K562 (cell line): ENCODE data around the gene ANKH. TPM values are rescaled to one million over a fixed set of nuclear protein-coding genes. Genes with fewer than 3 reads are reported as not detected.
A peak's percentile ranks its signal among the peaks of the same experiment; 100 is the strongest.

ENCODE experiments used
- BRF1 ChIP-seq: IDR thresholded peaks from 3 replicates; pipeline ENCODE4 v1.6.1; 2011; ENCODE audit warnings: borderline replicate concordance, mild to moderate bottlenecking; ENCODE audit not compliant: insufficient read length; ENCODE audit errors: extremely low read depth
- CUX1 ChIP-seq: fragments of 200-800 bp; sonication (Bioruptor generic); IDR thresholded peaks from 2 replicates; pipeline ENCODE4 v1.6.1; 2016; ENCODE audit warnings: missing genetic modification characterization, missing compliant biosample characterization
- CXXC5 ChIP-seq: fragments of 250-450 bp; sonication (Bioruptor Pico); IDR thresholded peaks from 2 replicates; pipeline ENCODE4 v1.8.0; 2022; ENCODE audit warnings: inconsistent platforms, mild to moderate bottlenecking, moderate library complexity
- DIDO1 ChIP-seq: fragments of 450-650 bp; IDR thresholded peaks from 2 replicates; pipeline ENCODE4 v1.6.1; 2016; ENCODE audit warnings: low read depth, missing biosample characterization, missing genetic modification characterization
- MAFK ChIP-seq: IDR thresholded peaks from 2 replicates; pipeline ENCODE4 v1.6.1; 2011; ENCODE audit warnings: low read length, improper control_type of control experiment
- MYC ChIP-seq, 2 experiments: fragments of 250-450 bp in 1 of 2; sonication (Bioruptor Pico) in 1 of 2; IDR thresholded peaks; 2 replicates each; pipeline versions ENCODE4 v1.5.1 to v1.6.1; 2012 to 2021; ENCODE audit warnings: low read depth in 2 of 2, borderline replicate concordance in 1 of 2, improper control_type of control experiment in 1 of 2, low read length in 1 of 2, mild to moderate bottlenecking in 1 of 2, moderate library complexity in 1 of 2
- NCOA6 ChIP-seq: fragments of 450-650 bp; IDR thresholded peaks from 2 replicates; pipeline ENCODE4 v1.6.1; 2017; ENCODE audit warnings: mild to moderate bottlenecking
- REST ChIP-seq, 2 experiments: fragments of 450-650 bp; formaldehyde crosslinking in 1 of 2; IDR thresholded peaks; 2 replicates each; pipeline versions ENCODE4 v1.4.0 to v1.6.1; 2014 to 2020; ENCODE audit warnings: mild to moderate bottlenecking in 2 of 2, borderline replicate concordance in 1 of 2, low read depth in 1 of 2
- TAF7 ChIP-seq: fragments of 450-650 bp; IDR thresholded peaks from 2 replicates; pipeline ENCODE4 v1.6.1; 2016; ENCODE audit warnings: missing genetic modification characterization, missing compliant biosample characterization
- XRCC5 ChIP-seq: fragments of 200-400 bp; formaldehyde crosslinking; IDR thresholded peaks from 2 replicates; pipeline ENCODE4 v1.6.1; 2017; ENCODE audit warnings: low read depth, mild to moderate bottlenecking, low read length
- ZFP91 ChIP-seq: sonication (generic); formaldehyde crosslinking; IDR thresholded peaks from 2 replicates; pipeline ENCODE4 v1.8.0; 2022; ENCODE audit warnings: mild to moderate bottlenecking, missing genetic modification reagents
- ZNF77 ChIP-seq: fragments of 250-450 bp; sonication (Bioruptor Pico); IDR thresholded peaks from 2 replicates; pipeline ENCODE4 v1.5.0; 2020
- polyA plus RNA-seq, 8 experiments: library from polyadenylated mRNA; depleted of rRNA in 4 of 8; stranded (reverse) in 5 of 8; unstranded in 3 of 8; fragments of >200 nt; fragmentation: Nextera tagmentation in 2 of 8; fragmentation: Illumina TruSeq in 1 of 8; extraction: Ambion mirVana in 2 of 8; extraction: Trizol in 1 of 8; gene quantifications; 2 replicates each; pipeline versions ENCODE4 v1.2.1 to v1.2.3, GENCODE V29; 2011 to 2014; ENCODE audit warnings: inconsistent platforms in 1 of 8, missing spikeins in 1 of 8
- total RNA-seq, 7 experiments: library from RNA; depleted of rRNA in 6 of 7; stranded (reverse); fragments of >200 nt in 6 of 7; fragmentation: Illumina TruSeq in 2 of 7; extraction: Trizol in 2 of 7; gene quantifications; 2 replicates each; pipeline versions ENCODE4 v1.2.1 to v1.2.3, GENCODE V29; 2011 to 2021; ENCODE audit warnings: low replicate concordance in 1 of 7

ANKH gene
- total and polyA plus RNA-seq, 9 of the 15 experiments (the other 6 are each of a cell fraction or from before 2014, with no cell fraction given): 0.79 to 12.2 (median 4.5) TPM

GRCh38 chr5:14727428-14727865 lies 144.1 kb downstream of the ANKH start (continued):
- TF ChIP-seq ZFP91 (CRISPR knock-in tag) (no peak), CUX1 (CRISPR knock-in tag) (no peak), MYC (IDR thresholded peaks at IDR 0.05; ENCODE audit: low read depth, low read length) (0 out of 2 replicates have a peak, but pooled peaks have one; percentile 25), MYC (CRISPR knock-in tag; IDR thresholded peaks at IDR 0.05; ENCODE audit: borderline replicate concordance, low read depth) (no peak), TAF7 (tag) (no peak), DIDO1 (tag) (no peak), REST (IDR thresholded peaks at IDR 0.05; ENCODE audit: borderline replicate concordance) (peak; percentile 90), REST (CRISPR knock-in tag; IDR thresholded peaks at IDR 0.05; ENCODE audit: low read depth) (no peak), XRCC5 (0 out of 2 replicates have a peak, but pooled peaks have one; percentile 49), ZNF77 (no peak), CXXC5 (CRISPR knock-in tag) (peak; percentile 32; the same call in 1 of the 2 replicates), BRF1 (no peak), NCOA6 (no peak), MAFK (no peak)
